ENCODE results near the gene ACBD6.

The ACBD6 gene

DNA sequence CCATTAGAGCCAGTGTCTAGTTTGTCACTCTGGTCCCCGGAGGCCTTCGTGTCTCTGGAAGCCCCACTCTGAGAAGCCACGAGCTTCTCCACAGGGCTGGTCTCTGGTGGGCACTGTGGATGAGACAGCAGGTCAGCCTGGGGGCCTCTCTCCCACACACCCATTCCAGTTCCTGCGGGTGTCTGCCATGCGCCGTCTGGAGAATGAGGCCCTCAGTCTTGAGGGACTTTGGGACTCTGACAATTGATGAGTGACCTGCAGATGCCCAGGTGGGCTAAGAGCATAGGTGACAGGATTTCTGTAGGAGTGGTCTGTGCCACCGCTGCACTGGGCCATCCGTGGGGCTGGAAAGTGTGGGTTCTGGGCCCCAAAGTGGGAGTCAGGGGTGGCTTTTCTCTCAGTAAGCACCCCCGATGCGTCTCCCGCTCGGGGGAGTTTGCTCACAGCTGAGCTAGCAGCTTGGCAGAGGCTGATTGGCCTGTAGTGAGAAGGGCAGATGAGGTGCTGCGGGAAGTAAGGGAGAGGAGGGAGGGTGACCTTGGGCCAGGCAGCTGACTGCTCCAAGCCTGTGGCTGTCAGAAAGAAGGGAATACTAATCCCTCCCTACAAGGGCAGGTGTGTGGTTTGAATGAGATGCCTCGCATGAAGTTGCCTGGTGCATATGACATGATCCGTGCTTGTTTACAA is 245.9 kb downstream of the ACBD6 start:
- no peak for DNase-seq (ENCODE audit: low read depth)

- DNase-seq (ENCODE audit: low read depth) = no peak
Measured at GRCh38 chr1:180255536-180256340, 246.6 kb downstream of the ACBD6 start.

DNA sequence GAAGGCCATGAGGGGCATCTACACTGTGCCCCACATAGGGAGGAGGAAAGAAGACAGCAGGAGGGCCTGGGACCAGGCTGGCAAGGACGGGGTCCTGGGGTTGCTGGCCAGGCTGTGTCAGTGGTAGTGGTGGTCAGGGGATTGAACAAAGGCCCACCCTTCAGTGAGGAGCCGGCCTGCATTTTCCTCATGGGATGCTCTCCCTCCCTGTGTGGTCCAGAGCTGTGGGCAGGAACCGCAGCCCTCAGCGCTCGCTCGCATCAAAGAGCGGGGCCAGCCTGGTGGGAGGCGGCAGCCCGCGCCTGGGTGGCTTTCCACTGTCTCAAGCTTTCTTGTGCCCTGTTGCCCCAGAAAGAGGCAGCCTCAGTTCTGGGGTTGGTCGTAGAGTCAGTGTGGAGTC is 247.5 kb downstream of the ACBD6 start:
- DNase-seq (ENCODE audit: low read depth) = no peak

DNA sequence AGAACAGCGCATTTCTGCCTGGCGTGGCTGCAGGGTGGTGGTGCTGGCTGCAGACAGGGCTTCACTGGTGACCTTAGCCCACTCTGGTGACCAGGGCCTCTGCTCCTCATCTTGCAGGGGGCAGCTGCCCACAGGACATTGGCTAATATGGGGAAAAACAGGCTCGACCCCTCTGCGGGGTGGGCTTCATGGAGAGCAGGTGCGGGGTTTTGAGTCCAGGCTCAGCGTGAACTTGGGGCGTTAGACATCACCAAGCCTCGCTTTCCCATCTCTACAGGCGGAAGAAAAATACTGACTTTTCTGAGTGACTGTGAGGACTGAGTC is 247.9 kb downstream of the ACBD6 start:
- DNase-seq (ENCODE audit: low read depth) = no peak

- no peak for DNase-seq (ENCODE audit: low read depth)
Measured at GRCh38 chr1:180253585-180254495, 248.5 kb downstream of the ACBD6 start.

DNA sequence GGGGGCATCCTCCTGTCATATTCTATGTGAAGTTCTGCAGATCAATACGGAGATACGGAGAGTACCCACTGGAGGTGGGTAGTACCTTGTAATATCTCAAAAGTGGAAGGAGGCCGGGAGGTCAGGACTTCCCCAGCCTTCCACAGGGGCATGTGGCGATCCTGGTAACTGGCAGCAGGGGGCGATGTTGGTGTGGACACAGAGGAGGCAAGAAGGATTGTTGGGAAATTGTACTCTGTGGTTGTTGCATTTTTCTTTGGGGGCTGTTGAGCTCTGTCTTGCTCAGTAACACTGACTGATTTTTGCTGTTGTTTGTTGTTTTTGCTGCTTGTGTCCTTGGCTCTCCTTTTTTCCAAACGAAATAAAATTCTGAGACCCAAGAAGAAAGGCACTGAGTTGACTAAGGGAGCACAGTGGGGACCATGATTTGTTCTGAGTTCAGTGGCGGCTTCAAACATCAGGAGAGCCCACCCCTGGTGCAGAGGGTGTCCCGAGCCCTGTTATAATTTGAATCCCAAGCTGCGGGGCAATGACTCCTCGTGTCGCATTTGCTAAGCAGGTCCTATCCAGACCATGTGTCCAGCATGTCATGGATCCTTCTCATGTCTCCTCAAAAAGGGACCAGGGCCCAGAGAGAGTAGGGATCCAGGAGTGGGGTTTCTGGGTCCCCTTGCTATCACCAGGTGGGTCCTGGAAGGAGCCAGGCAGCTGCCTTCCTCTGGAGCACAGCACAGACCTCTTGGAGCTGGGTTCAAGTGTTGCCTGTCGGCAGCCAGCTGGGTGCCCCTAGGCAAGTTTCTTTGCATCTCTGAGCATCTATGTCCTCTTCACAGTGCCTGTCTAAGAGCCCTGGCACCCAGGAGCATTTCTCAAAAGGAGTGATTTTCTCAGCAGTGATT is 249.5 kb downstream of the ACBD6 start:
- peak; percentile 53 for DNase-seq (ENCODE audit: low read depth)

DNA sequence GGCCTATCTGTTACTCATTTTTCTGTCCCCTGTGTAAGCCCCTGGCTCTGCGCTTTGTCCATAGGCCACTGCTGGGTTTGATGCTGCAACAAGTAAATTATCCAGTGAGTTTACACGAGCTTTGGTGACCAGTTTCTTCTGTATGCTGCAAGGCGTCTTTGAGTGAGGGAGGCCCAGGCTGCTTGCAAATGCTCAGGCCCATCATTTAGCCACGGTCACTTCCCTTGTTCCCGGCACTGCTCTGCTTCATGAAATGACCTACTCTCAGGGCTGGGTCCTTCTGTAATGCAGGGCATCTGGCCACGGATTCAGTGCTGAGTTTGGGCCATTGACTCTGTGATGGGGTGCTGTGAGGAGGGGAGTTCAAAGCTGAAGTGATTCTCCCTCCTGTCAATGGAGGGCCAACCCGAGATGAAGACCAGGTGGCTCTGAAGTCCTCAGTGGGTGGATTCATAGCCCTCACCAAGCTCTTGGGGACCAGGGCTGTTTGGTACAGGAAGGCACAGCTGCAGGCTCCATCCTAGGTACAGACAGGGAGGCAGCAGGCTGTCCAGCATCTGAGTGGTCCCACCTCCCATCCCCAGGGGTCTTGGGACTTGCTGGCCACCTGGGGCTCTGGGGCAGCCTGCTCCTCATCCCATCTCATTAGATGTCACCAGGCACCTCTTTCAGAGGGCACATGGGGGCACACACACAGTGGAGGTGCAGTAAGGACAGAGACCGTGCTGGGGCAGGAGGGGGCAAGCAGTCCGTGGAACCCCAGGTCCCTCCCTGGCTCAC is 250.7 kb downstream of the ACBD6 start:
- no peak for DNase-seq (ENCODE audit: low read depth)

GRCh38 chr1:180250883-180251509 is 251.4 kb downstream of the ACBD6 start:
- DNase-seq (ENCODE audit: low read depth) = no peak

DNA sequence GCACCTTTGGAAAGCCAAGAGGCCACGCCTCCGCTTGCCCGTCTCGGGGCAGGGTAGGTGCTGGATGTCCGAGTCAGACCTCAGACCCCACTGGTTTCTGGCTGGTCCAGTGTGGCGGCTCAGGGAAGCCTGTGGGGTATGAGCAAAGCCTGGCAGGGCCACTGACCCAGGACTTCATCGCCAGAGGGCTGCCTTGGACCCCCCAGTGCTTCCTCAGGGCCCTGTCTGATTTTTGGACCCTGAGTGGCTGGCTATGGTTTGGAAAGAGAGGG is 251.9 kb downstream of the ACBD6 start:
- no peak for DNase-seq (ENCODE audit: low read depth)

- no peak for DNase-seq (ENCODE audit: low read depth)
Measured at GRCh38 chr1:180249725-180250498, 252.5 kb downstream of the ACBD6 start.

DNA sequence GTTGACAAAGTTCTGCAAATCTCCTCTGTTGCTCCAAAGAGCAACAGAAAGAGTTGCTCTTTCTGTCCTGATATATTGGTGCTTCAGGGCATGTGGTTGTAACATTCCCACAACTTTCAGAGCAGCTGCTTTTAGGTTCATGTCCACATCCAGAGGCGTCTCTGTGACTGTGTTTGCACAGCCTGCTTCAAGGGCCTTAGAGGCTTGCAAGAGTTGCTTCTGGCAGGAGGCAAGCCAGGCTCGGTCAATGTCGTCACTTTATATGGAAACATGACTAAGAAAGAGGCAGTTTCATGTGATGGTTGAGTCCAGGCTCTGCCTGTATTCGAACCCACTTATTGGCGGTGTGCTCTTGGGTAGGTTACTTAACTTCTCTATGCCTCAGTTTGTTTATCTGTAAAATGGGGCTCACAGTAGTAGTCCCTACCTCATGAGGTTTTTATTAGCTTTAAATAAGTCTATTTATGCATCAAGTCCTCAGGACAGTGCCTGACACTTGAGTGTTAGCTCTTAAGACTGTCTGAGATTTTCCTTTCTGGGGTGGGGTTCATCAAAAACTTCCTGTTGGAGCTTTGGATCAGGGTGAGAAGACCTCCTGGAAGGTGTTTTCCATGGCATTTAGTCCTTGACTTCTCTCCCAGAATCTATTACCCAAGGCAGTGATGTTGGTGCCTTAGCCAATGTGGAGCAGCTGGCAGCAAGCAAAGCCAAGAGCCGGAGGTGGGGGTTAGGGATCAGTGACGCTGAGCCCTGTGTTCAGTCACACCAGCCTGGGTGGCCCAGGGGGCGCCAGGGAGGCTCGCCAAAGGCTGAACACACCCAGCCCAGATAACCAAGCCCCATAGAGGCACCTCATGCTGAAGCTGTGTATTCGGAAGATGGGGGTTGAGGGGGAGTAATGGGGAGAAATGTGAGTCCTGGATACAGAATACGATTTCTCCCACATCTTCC is 253.4 kb downstream of the ACBD6 start:
- DNase-seq (ENCODE audit: low read depth) = no peak

- no peak for DNase-seq (ENCODE audit: low read depth)
Measured at GRCh38 chr1:180248176-180248575, 254.2 kb downstream of the ACBD6 start.

DNA sequence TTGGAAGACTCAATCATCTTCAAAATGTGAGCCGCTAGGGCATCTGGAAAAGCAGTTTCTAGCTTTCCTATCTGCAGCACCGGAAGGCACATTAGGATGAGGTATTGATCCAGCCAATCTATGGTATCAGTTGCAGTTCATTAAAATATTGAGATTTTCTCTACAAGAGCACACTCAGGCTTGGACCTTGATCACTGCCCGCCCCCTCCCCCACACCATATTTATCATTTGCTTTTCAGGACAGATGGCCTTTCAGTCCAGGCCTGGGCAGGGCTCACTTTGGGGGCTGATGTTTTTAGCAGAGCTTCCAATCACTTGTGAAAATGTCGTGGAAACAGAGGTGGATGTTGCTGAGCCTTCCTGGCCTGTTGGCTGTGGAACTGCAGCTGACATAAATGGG is 254.8 kb downstream of the ACBD6 start:
- no peak for DNase-seq (ENCODE audit: low read depth)

- no peak for DNase-seq (ENCODE audit: low read depth)
Measured at GRCh38 chr1:180247061-180247460, 255.3 kb downstream of the ACBD6 start.

DNA sequence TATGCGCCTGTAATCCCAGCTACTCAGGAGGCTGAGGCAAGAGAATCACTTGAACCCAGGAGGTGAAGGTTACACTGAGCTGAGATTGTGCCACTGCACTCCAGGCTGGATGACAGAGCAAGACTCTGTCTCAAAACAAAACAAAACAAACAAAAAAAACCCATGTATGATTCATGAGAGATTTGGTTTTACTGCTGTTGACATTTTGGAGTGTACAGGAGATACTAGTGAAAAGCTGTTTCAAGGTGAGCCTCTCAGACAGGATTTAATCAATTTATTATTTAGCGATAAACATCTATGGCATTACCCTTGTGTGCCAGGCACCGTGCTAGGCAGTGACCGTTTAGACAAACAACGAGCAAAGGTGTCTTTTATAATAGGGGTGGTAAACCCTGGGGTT is 255.8 kb downstream of the ACBD6 start:
- DNase-seq (ENCODE audit: low read depth) = no peak

GRCh38 chr1:180244840-180245239 is 257.5 kb downstream of the ACBD6 start:
- DNase-seq (ENCODE audit: low read depth) = no peak

DNA sequence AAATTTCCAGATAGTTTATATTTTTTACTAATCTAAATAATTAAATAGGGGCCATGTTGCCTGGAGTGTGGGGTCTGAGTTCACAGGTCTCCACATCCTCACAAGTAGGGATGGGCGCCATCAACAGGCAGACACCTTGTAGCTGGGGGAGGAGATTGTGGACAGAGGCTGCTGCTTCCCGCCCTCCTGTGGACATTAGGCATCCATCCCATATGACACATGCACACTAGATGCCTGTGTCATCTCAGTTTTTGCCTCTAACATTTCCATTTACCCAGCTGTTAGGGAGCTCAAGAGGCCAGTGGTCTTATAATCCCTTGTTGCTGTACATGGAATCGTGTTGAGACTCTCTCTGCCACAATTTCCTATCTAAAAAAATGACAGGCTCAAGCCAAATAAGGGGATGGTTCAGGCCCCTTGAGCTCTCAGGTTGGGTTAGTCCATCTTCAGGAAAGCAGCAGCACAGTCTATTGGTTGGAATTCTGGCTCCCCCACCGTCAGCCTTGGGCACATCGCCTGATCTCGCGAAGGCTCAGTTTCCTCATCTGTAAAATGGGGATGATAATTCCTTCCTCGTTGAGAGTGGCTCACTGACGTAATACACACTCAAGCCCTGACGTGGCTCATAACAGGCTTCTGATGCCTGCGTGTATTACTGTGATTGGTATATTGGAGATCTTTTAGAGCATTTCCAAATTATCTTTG is 258.7 kb downstream of the ACBD6 start:
- no peak for DNase-seq (ENCODE audit: low read depth)
